SK-N-SH treated with all-trans-retinoic acid at 6 μM for 48 hours (cell line): ENCODE measurements around the gene DLG2.

ENCODE experiments used
- ATAC-seq: fragments of 200-7000 bp; cut with Tn5 transposase; 3 replicates; pipeline ENCODE4 v1.9.1; 2020; ENCODE audit warnings: mild to moderate bottlenecking, moderate library complexity
- ARNTL ChIP-seq: fragments of 450-650 bp; formaldehyde crosslinking; IDR thresholded peaks from 2 replicates; pipeline ENCODE4 v1.5.0; 2020; ENCODE audit warnings: low read depth, mild to moderate bottlenecking, moderate library complexity, borderline replicate concordance
- RARB ChIP-seq: fragments of 250-450 bp; sonication (Bioruptor Pico); IDR thresholded peaks from 2 replicates; pipeline ENCODE4 v1.8.0; 2021; ENCODE audit warnings: mild to moderate bottlenecking, moderate library complexity
- TOX ChIP-seq: fragments of 250-450 bp; sonication (Bioruptor Pico); IDR thresholded peaks from 2 replicates; pipeline ENCODE4 v1.8.0; 2021; ENCODE audit warnings: mild to moderate bottlenecking, moderate library complexity, borderline replicate concordance
- ZC3H10 ChIP-seq: fragments of 250-450 bp; sonication (Bioruptor Pico); IDR thresholded peaks from 2 replicates; pipeline ENCODE4 v1.5.1; 2021; ENCODE audit warnings: mild to moderate bottlenecking, moderate library complexity
- ZFP30 ChIP-seq: fragments of 450-650 bp; formaldehyde crosslinking; IDR thresholded peaks from 2 replicates; pipeline ENCODE4 v1.5.0; 2022; ENCODE audit warnings: mild to moderate bottlenecking, moderate library complexity
- ZNF565 ChIP-seq: fragments of 450-650 bp; formaldehyde crosslinking; conservative IDR thresholded peaks from 2 replicates; pipeline ENCODE4 v1.5.0; 2020; ENCODE audit warnings: low read depth, mild to moderate bottlenecking, moderate library complexity
- TF ChIP-seq, protein P1 (sequence below): fragments of 250-450 bp; sonication (Bioruptor Pico); IDR thresholded peaks from 2 replicates; pipeline ENCODE4 v1.5.1; 2021; ENCODE audit warnings: mild to moderate bottlenecking, moderate library complexity
- TF ChIP-seq, protein P2 (sequence below): fragments of 250-450 bp; sonication (Bioruptor Pico); IDR thresholded peaks from 2 replicates; pipeline ENCODE4 v1.8.0; 2021; ENCODE audit warnings: low read depth, mild to moderate bottlenecking, moderate library complexity, borderline replicate concordance

The DLG2 gene

DNA sequence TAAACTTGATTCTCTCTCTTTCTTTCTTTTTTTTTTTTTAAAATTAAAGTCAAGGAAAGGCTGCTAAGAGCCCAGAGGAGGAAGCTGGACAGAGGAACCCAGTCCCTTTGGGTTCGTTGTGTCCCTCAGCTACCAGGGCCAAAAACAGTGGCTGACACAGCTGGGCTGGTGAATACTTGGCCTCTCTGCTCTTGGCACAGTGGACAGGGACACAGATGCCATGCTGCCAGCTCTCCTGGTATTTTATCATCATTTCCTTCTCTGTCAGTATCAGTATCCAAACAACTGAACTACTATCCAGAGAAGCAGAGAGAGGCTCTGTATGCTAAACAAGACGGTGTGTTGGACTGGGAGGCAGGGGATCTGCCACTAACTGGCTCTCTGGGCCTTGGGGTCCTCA, 2217.3 kb downstream of the DLG2 start (continued):
- TF ChIP-seq, protein P1, sequence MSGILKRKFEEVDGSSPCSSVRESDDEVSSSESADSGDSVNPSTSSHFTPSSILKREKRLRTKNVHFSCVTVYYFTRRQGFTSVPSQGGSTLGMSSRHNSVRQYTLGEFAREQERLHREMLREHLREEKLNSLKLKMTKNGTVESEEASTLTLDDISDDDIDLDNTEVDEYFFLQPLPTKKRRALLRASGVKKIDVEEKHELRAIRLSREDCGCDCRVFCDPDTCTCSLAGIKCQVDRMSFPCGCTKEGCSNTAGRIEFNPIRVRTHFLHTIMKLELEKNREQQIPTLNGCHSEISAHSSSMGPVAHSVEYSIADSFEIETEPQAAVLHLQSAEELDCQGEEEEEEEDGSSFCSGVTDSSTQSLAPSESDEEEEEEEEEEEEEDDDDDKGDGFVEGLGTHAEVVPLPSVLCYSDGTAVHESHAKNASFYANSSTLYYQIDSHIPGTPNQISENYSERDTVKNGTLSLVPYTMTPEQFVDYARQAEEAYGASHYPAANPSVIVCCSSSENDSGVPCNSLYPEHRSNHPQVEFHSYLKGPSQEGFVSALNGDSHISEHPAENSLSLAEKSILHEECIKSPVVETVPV (CRISPR knock-in tag) = no peak
- TF ChIP-seq ZFP30 (CRISPR knock-in tag) = no peak
- TF ChIP-seq TOX = no peak
- TF ChIP-seq ZNF565 (CRISPR knock-in tag) = no peak
- TF ChIP-seq ZC3H10 (CRISPR knock-in tag) = no peak

DNA sequence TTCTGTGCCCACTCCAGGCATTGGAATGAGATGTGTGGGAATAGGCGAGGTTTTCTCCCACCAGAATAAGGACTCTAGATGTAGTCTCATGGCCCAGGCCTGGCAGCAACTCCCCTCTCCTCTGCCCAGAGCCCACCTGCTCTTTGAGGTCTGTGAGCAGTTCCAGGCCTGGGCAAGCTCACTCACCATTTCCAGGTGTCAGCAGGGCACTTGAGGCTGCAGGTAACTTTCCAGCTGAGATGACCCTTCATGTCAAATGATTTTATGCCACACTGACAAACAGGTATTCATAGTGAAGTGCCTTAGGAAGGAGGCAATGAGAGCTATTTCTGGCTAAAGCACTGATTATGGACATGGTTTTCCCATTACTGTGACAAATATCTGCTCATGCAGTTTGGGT, 2217.7 kb downstream of the DLG2 start:
- no peak for TF ChIP-seq RARB (CRISPR knock-in tag)
- TF ChIP-seq, protein P2, sequence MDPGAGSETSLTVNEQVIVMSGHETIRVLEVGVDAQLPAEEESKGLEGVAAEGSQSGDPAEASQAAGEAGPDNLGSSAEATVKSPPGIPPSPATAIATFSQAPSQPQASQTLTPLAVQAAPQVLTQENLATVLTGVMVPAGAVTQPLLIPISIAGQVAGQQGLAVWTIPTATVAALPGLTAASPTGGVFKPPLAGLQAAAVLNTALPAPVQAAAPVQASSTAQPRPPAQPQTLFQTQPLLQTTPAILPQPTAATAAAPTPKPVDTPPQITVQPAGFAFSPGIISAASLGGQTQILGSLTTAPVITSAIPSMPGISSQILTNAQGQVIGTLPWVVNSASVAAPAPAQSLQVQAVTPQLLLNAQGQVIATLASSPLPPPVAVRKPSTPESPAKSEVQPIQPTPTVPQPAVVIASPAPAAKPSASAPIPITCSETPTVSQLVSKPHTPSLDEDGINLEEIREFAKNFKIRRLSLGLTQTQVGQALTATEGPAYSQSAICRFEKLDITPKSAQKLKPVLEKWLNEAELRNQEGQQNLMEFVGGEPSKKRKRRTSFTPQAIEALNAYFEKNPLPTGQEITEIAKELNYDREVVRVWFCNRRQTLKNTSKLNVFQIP = no peak
- TF ChIP-seq, all 23 proteins: peak for 0
- ATAC-seq = no peak

DNA sequence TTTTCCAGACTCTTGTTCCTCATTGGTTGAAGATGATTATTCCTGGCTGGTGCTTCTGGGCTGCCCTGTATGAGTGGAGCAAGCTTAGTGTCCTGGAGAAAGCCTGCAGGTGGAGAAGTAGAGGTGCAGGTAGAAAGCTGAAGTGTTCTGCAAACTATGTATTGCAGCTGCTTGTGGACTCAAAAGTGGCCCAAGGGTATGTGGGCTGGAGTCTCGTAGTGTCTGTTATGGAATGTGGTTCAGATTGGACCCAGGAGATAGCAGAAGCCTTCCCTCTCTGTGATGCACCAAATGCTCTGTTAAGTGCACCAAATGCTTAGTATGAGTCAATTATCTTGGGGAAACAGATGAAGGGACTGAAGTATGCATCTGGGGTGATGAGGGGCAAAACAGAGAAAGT, 2218.2 kb downstream of the DLG2 start:
- no peak for ATAC-seq
- TF ChIP-seq, protein P1 (CRISPR knock-in tag) = no peak
- no peak for TF ChIP-seq ARNTL
